Ascending aorta (tissue), 2 donors: ENCODE data around the gene PSMA4. TPM values are rescaled to one million over a fixed set of nuclear protein-coding genes. Genes with fewer than 3 reads are reported as not detected.

ENCODE experiments used
- DNase-seq, 2 donors: peaks; one replicate each; pipeline ENCODE4 v3.0.0-alpha.2; 2019; ENCODE audit warnings: low spot score in 2 of 2
- H3K27ac ChIP-seq, 2 donors: fragments of 200-600 bp; sonication (generic); one replicate each; pipeline ENCODE4 v1.5.1; 2016 to 2017; ENCODE audit warnings: mild to moderate bottlenecking in 1 of 2
- H3K27me3 ChIP-seq: fragments of 200-600 bp; sonication (generic); one replicate; pipeline ENCODE4 v1.5.1; 2017
- H3K36me3 ChIP-seq, 2 donors: fragments of 200-600 bp; sonication (generic); one replicate each; pipeline ENCODE4 v1.5.1; 2016
- H3K4me1 ChIP-seq, 2 donors: fragments of 200-600 bp; sonication (generic); one replicate each; pipeline ENCODE4 v1.5.1; 2016 to 2017; ENCODE audit warnings: mild to moderate bottlenecking in 1 of 2
- H3K4me3 ChIP-seq, 2 donors: fragments of 200-600 bp; sonication (generic); one replicate each; pipeline ENCODE4 v1.5.1; 2016 to 2017; ENCODE audit warnings: mild to moderate bottlenecking in 1 of 2
- H3K9me3 ChIP-seq, 2 donors: fragments of 200-600 bp; sonication (generic); one replicate each; pipeline ENCODE4 v1.5.1; 2016
- CTCF ChIP-seq, 3 experiments: fragments of 200-600 bp in 2 of 3; fragments of 450-650 bp in 1 of 3; sonication (generic) in 2 of 3; IDR thresholded peaks; one replicate each; pipeline ENCODE4 v1.5.1; 2016 to 2019; ENCODE audit warnings: antibody characterized with exemption in 3 of 3, mild to moderate bottlenecking in 1 of 3, moderate library complexity in 1 of 3
- intact Hi-C: fragments of 100-400 bp; cut with DNase I; formaldehyde crosslinking; loops from one replicate; pipeline ENCODE4 v1.15.1; 2023
- total RNA-seq: library from RNA; depleted of rRNA; stranded (reverse); fragments of >200 nt; gene quantifications from one replicate; pipeline ENCODE4 v1.1.0, GENCODE V29; 2016

The PSMA4 gene
- total RNA-seq, 1 donor from 2014 or later = 94.7 TPM

DNA sequence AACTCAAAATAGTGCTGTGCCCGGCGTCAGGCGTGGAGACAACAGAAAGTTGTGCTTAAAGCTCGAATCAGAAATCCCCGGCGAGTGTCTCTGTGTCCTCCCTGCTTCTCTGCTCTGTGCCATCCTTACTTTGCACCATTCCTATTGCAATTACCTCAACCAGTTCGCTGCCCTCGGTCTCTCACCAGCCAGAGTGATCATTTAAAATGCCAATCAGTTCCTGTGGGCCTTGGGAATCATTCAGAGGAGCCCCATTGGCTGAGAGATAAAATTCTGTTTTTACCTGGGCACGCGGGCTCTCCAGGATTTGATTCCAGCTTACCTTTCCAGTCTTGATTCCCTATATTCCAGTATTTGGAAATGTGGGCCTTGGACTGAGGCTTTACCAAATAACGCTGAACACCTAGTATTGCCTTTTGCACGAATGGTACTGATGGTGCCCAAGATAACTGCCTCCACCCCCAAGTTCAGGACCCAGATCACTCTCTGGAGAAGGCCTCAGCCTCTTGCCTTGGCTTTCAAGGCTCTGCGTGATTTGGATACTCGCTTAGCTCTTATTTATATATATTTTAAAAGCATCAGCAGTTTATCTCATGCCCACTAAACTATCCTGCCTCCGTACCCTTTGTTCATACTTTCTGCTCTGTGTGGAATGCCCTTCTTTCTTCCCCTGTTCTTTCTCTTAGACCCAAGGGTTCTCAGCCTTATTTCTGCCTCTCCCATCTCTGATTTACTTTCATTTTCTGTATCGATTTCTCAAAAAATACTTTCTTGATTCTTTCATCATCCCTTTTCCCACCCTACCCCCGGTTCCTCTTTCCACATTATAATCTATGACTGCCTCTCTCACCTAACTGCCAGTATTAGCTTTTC is 863 bp downstream of the PSMA4 start:
- peaks cover 23 to 28% of the 10 kb centered on the region in 2 donors for H3K36me3 ChIP-seq
- peak overlapping the region; percentile 95 to 97 for H3K27ac ChIP-seq
- H3K4me3 ChIP-seq = peak overlapping the region; percentile 76 to 94
- H3K4me1 ChIP-seq = peaks cover 0 to 11% of the 10 kb centered on the region in 2 donors
- no peaks in the 10 kb centered on the region for H3K27me3 ChIP-seq
- H3K9me3 ChIP-seq = no peaks in the 10 kb centered on the region
- no peak for DNase-seq
- intact Hi-C loops = loop anchor here (1.0 kb wide), 2 partner anchors 24 to 34 kb away; partner anchors contain the start of genes CHRNA5 and HYKK
- TF ChIP-seq CTCF (IDR thresholded peaks at IDR 0.05) = no peak

DNA sequence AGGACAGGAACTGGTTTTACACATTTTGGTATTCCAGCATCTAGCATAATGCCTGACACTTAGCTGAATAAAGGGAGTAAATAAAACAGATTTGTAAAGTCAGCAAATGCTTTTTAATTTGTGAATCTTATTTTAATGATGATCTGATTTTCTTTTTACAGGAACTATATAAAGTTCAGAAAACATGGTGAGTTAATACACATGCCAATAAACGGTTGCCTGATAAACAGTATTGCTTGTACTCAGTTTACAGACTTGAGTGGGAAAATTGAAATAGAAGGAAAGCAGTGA is 1.4 kb downstream of the PSMA4 start:
- Histone ChIP-seq H3K4me3 (peak overlapping the region; percentile 76 to 94), H3K4me1 (peaks cover 0 to 11% of the 10 kb centered on the region in 2 donors), H3K9me3 (no peaks in the 10 kb centered on the region), H3K27ac (no peak overlapping the region), H3K27me3 (no peaks in the 10 kb centered on the region), H3K36me3 (peaks cover 29 to 34% of the 10 kb centered on the region in 2 donors)
- DNase-seq = no peak
- intact Hi-C loops = no loop called here
- TF ChIP-seq CTCF (IDR thresholded peaks at IDR 0.05) = no peak

DNA sequence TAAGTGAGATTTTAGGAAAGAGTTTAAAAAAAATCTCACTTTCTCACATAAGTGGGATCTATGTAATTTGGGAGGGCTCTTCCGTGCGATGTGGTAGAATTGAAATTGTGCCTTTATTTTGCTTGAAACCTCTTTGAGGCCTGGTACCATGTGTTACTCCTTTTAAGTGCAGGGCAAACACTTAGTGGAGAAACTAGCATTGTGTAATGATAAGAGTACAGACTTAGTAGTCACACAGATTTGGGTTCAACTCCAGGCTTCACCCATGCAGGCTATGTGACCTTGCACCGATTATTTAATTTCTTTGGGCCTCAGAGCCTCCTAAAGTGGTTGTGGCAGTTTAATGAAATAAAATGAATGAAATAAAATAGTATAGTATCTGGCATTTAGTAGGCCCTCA is 2.4 kb downstream of the PSMA4 start:
- no peak for TF ChIP-seq CTCF (IDR thresholded peaks at IDR 0.05)
- Histone ChIP-seq H3K27ac (no peak overlapping the region), H3K9me3 (no peaks in the 10 kb centered on the region), H3K27me3 (no peaks in the 10 kb centered on the region), H3K36me3 (peaks cover 39 to 43% of the 10 kb centered on the region in 2 donors), H3K4me3 (no peak overlapping the region), H3K4me1 (peaks cover 0 to 11% of the 10 kb centered on the region in 2 donors)
- DNase-seq = no peak
- intact Hi-C loops = no loop called here

DNA sequence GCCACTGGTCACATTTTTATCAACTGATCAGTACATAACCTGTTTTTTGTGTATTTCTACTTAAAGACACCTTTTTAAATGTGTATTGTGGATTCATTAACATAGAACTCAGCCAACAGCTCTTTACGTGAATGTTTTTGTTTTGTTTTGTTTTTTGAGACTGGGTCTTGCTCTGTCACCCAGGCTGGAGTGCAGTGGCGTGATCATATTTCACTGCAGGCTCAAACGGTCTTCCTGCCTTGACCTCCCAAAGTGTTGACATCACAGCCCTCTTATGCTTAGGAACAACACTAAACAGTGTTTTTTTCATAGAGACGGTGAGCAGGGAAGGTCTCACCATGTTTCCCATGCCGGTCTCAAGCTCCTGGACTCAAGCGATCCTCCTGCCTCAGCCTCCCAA is 9.9 kb downstream of the PSMA4 start:
- DNase-seq = no peak
- no peak for TF ChIP-seq CTCF (IDR thresholded peaks at IDR 0.05)
- intact Hi-C loops = no loop called here
- Histone ChIP-seq H3K9me3 (no peaks in the 10 kb centered on the region), H3K36me3 (peaks cover 38 to 58% of the 10 kb centered on the region in 2 donors), H3K27ac (no peak overlapping the region), H3K4me1 (no peaks in the 10 kb centered on the region), H3K27me3 (no peaks in the 10 kb centered on the region), H3K4me3 (no peak overlapping the region)

DNA sequence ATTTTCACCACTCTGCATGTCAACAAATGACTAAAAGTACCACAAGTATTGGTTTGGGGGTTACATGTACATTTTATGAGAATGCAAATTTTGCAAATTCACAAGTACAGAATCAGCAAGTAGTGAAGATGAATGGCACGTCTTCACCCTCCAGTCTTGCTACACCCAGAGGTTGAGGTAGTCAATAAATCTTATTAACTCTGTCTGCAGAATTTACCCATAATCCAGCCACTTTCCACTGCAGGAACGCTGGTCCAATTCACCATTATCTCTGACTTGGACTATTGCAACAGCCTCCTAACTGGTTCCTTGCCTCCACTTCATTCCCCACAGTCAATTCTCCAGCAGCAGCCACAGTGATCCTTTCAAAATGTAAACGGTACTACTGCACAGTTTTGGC is 10.6 kb downstream of the PSMA4 start:
- intact Hi-C loops = no loop called here
- H3K27ac ChIP-seq = no peak overlapping the region
- H3K9me3 ChIP-seq = no peaks in the 10 kb centered on the region
- no peak for DNase-seq
- H3K4me3 ChIP-seq = no peak overlapping the region
- TF ChIP-seq CTCF (IDR thresholded peaks at IDR 0.05) = no peak
- H3K4me1 ChIP-seq = no peaks in the 10 kb centered on the region
- peaks cover 32 to 52% of the 10 kb centered on the region in 2 donors for H3K36me3 ChIP-seq
- no peaks in the 10 kb centered on the region for H3K27me3 ChIP-seq
